ENCODE results near the gene IRX5. TPM values are rescaled to one million over a fixed set of nuclear protein-coding genes. Genes with fewer than 3 reads are reported as not detected.

Gene IRX5
- total and polyA plus RNA-seq, 2 of the 8 experiments (the other 6 are each of a cell fraction or from before 2014, with no cell fraction given) = 0.48 to 0.56 TPM

GRCh38 chr16:54953461-54953860 is 22.8 kb downstream of the IRX5 start:
- Histone ChIP-seq H3K23ac (ENCODE audit: insufficient read length) (no peak overlapping the region), H2AK5ac (ENCODE audit: low read depth, low read length) (no peak overlapping the region), H4K5ac (ENCODE audit: insufficient read length, low read depth, low read length) (no peak overlapping the region), H3K23me2 (ENCODE audit: low read depth, low read length) (no peaks in the 10 kb centered on the region), H3K4ac (replicated peaks; ENCODE audit: insufficient read length, low read depth, low read length) (no peak overlapping the region), H3K4me2 (ENCODE audit: insufficient read depth in 1 of 2, low read depth in 2 of 2, low read length in 2 of 2) (no peak overlapping the region), H2BK5ac (ENCODE audit: low read depth, low read length) (no peak overlapping the region), H4K8ac (ENCODE audit: extremely low read depth, insufficient read depth, low read length) (no peak overlapping the region), H3K79me1 (ENCODE audit: low read depth, low read length) (no peaks in the 10 kb centered on the region), H3K14ac (ENCODE audit: insufficient read length) (no peak overlapping the region), H3K9me3 (ENCODE audit: insufficient read depth in 2 of 2, low read depth in 1 of 2, low read length in 1 of 2) (no peaks in the 10 kb centered on the region), H3K9ac (replicated peaks in 1 of 4; ENCODE audit: extremely low read depth in 1 of 4, low read depth in 3 of 4, low read length in 3 of 4) (no peak overlapping the region), H2BK15ac (ENCODE audit: low read length) (no peak overlapping the region), H3K18ac (ENCODE audit: extremely low read depth, low read length) (no peak overlapping the region), H3K4me3 (ENCODE audit: extremely low read depth in 1 of 4, insufficient read depth in 2 of 4, low read depth in 3 of 4, low read length in 4 of 4) (no peak overlapping the region), H2BK12ac (ENCODE audit: low read depth, low read length) (no peak overlapping the region), H2BK20ac (ENCODE audit: low read length) (no peak overlapping the region), H2AFZ (ENCODE audit: low read length) (no peak overlapping the region), H3K56ac (replicated peaks; ENCODE audit: insufficient read length, low read depth, low read length) (no peak overlapping the region), H4K20me1 (replicated peaks in 1 of 2; ENCODE audit: control insufficient read depth in 1 of 2, insufficient read depth in 2 of 2, low read length in 2 of 2) (no peaks in the 10 kb centered on the region), H4K91ac (replicated peaks; ENCODE audit: insufficient read length, low read length) (no peak overlapping the region), H3K79me2 (ENCODE audit: control insufficient read depth in 1 of 2, insufficient read depth in 2 of 2, low read length in 2 of 2) (no peaks in the 10 kb centered on the region), H3K27ac (ENCODE audit: low read depth, low read length) (no peak overlapping the region), H3K36me3 (ENCODE audit: control insufficient read depth in 2 of 4, insufficient read depth in 4 of 4, low read length in 3 of 4) (no peaks in the 10 kb centered on the region), H3K27me3 (replicated peaks in 1 of 4; ENCODE audit: control insufficient read depth in 3 of 4, extremely low read depth in 1 of 4, insufficient read depth in 3 of 4, low read length in 3 of 4) (no peaks in the 10 kb centered on the region), H2BK120ac (replicated peaks; ENCODE audit: low read depth, low read length) (no peak overlapping the region), H3K4me1 (replicated peaks in 1 of 4; ENCODE audit: control insufficient read depth in 3 of 4, insufficient read depth in 4 of 4, low read length in 3 of 4) (no peaks in the 10 kb centered on the region)
- DNase-seq (ENCODE audit: low read depth in 1 of 2, low spot score in 2 of 2) (no peak), FAIRE-seq (no peak)
- ChIA-PET CTCF (ENCODE audit: partially characterized antibody) (interaction anchor here (0.6 to 0.7 kb wide), 3 partner anchors 71 to 973 kb away, joined by 3 to 5 read pairs (median 4); no protein-coding TSS in a partner anchor), POLR2A (ENCODE audit: partially characterized antibody) (no interaction called here)
- TF ChIP-seq EZH2 (IDR thresholded peaks at IDR 0.05; ENCODE audit: low read depth, low read length, severe bottlenecking) (no peak), SP4 (IDR thresholded peaks at IDR 0.05; ENCODE audit: low read length) (no peak), RFX5 (IDR thresholded peaks at IDR 0.05; ENCODE audit: borderline replicate concordance, low read depth, low read length) (no peak), SIN3A (conservative IDR thresholded peaks at IDR 0.05 in 1 of 2, IDR thresholded peaks at IDR 0.05 in 1 of 2; ENCODE audit: low read depth in 1 of 2, low read length in 2 of 2) (no peak), EP300 (IDR thresholded peaks at IDR 0.05; ENCODE audit: borderline replicate concordance in 1 of 2, low read depth in 2 of 2, low read length in 2 of 2) (no peak), RNF2 (IDR thresholded peaks at IDR 0.05; ENCODE audit: borderline replicate concordance, low read depth, low read length, missing control alignments, poor library complexity, severe bottlenecking) (no peak), NRF1 (IDR thresholded peaks at IDR 0.05; ENCODE audit: low read depth, low read length) (no peak), ASH2L (IDR thresholded peaks at IDR 0.05; ENCODE audit: low read length) (no peak), CBX8 (IDR thresholded peaks at IDR 0.05; ENCODE audit: borderline replicate concordance, low read depth, low read length) (no peak), SIX5 (IDR thresholded peaks at IDR 0.05; ENCODE audit: low read depth, low read length) (no peak), RXRA (IDR thresholded peaks at IDR 0.05; ENCODE audit: insufficient read depth, low read depth, low read length) (no peak), POU5F1 (IDR thresholded peaks at IDR 0.05; ENCODE audit: low read depth, low read length) (no peak), CHD1 (IDR thresholded peaks at IDR 0.05; ENCODE audit: low read depth, low read length) (no peak)
- 95% methylated on average over 3 of the region's 3 CpGs; no CpG with 5 or more reads in 1 of the 2 experiments for WGBS, 2 experiments (ENCODE audit: extremely low coverage in 1 of 2, insufficient coverage in 1 of 2, insufficient read length in 1 of 2, insufficient replicate concordance in 2 of 2, low coverage in 1 of 2, low lambda C conversion rate in 2 of 2, missing lambda C conversion rate in 1 of 2)

Measured in H1 (cell line).